HG02840 (cell line): Measurements from ENCODE around the gene GTF3C5.

Source experiments
- ATAC-seq: cut with Tn5 transposase; IDR thresholded peaks from one replicate; pipeline ENCODE4 v1.9.1; 2021; ENCODE audit warnings: mild to moderate bottlenecking, moderate library complexity, moderate number of reproducible peaks; ENCODE audit not compliant: unreplicated experiment, low FRiP score

GTF3C5 gene

DNA sequence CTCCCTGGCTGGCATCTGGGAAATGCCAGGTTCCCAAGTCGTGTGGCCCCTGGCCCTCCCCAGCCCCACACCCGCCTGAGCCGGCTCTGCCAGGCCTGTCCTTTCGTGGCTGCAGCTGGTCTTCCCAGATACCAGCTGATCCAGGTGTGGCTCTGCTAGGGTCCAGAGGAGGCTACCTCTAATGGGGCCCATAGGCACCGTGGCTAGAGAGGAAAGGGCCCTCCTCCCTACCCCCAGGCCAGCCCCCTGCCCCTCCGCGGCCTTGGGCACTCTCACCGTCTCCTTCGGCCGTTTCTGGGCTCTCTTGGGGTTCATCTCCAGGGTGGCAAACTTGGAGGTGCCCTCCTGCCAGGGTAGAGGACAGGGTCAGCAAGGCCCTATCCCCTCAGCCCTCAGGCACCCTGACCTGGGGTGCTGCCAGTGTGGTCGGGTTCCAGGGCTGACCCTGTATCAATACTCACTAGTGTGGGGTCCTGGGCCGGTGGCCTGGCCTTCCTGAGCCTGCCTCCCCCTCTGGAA, 73.2 kb downstream of the GTF3C5 start:
- ATAC-seq, result no peak

DNA sequence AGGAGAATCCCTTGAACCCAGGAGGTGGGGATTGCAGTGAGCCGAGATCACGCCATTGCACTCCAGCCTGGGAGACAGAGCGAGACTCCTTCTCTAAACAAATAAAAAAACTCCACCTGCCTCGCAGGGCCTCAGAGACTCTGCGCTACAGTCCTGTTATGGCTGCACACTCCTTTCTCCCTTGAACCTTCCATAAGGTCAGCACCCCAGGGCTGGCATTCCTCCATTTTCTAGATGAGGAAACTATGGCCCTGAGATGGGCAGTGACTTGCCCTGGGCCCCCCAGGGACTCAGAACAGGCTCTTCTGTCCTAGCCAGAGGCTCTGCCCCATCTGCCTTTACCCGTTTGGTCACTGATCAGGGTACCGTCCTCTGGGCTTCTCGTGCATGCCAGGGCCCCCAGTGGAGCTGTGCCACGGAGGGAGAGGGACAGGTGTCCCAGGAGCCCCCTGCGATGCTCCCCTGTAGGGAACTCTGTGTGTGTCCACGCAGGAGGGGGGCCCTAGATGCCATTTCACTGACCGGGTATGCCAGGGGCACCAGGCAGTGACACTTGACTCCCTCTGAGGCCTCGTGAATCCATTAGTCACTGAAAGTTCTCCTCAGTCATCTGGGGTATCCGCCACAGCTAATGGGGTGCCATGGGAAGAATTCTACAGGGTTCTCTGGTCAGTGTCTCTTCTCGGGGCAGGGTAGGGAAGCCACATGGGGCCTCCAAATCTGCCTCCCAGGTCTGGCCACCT, 74.1 kb downstream of the GTF3C5 start:
- ATAC-seq, result no peak

DNA sequence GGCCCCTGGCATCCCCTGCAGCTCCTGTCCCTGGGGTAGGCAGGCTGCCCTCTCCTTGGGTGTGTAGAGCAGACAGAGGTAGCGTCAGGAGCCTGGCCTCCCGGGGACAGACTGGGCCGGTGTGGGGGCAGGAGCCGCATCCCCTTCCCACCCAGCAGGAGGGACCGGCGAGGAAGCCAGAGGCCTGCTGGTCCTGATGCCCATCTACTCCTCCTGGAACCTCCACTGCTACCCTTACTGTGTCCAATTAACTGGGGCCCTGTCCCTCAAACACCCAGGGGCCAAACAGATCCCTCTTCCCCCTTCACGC, 74.6 kb downstream of the GTF3C5 start:
- ATAC-seq, result no peak

DNA sequence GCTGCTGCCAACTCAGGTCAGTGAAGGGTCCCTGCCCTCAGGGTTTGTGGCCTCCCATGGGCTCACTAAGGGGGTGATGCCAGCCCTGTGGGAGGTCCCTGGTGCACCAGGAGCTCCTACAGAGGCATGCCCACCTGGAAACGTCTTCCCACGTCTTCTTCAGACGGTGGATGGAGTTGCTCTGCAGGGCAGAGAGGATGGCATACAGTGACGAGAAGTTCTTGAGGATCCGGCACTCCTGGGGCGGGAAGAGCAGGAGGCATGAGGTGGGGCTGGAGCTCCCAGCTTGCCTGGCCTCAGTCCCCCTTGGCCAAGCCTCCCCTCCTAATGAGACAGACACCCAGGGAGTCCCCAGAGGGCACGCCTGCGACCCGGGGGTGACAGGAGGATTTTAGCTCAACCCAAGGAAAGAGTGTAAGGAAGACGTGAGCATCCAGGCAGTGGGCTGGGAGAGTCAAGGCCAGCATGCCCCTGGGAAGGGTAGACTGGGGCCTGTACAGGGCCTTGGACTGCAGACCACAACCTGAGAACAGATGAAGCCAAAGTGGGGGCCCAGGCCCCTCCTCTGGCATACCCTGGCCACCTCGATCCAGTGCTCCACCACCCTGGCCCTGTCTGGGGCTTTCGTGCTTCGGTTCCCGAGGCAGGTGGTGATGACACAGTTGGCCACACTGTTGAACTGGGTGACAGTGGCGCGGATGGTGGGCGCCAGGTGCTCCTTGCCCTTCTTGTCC, 75.9 kb downstream of the GTF3C5 start:
- no peak for ATAC-seq

DNA sequence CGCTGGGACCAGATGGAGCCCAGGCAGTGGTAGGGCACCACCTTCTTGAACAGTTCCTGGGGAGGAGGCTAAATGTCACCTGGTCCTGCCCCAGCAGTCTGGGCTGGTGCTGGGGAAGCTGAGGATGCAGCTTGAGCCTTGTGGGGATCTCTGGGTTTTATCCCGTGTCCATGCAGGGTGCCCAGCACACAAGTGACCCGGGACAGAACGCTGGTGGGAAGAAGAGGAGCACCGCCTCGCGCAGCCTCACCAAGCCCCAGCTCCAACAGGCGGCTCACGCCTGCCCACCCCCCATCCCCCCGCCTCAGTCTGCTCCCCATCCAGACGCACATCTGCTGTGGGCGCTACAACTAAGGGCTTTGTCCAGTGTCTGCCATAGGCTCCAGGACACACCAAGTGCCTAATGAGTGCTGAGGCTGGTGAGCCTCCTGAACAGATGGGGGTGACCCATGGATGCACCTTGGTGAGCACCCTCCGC, 76.5 kb downstream of the GTF3C5 start:
- ATAC-seq, result no peak
